Activated CD8-positive, alpha-beta T cell treated with anti-CD3 and anti-CD28 coated beads for 36 hours (primary cell): ENCODE data around the gene PPP1R9B. TPM values are rescaled to one million over a fixed set of nuclear protein-coding genes. Genes with fewer than 3 reads are reported as not detected.

ENCODE experiments used
- ATAC-seq: fragments of 200-7000 bp; cut with Tn5 transposase; one replicate; pipeline ENCODE4 v1.10.0; 2021; ENCODE audit warnings: mild to moderate bottlenecking, moderate library complexity
- CTCF ChIA-PET: fragments of 350-600 bp; sonication (Branson Sonifier 250); formaldehyde crosslinking; loops from one replicate; lab custom pipeline; 2021; ENCODE audit warnings: antibody characterized with exemption; lab: Charles Lee
- POLR2A ChIA-PET: fragments of 350-600 bp; sonication (Branson Sonifier 250); formaldehyde crosslinking; loops from one replicate; lab custom pipeline; 2021; ENCODE audit warnings: antibody characterized with exemption; lab: Charles Lee
- DNase-seq: peaks from one replicate; pipeline ENCODE4 v3.0.0-alpha.2; 2020
- H3K27ac Mint-ChIP-seq: one replicate; pipeline ENCODE4 v1.8.0; 2021; ENCODE audit warnings: mild to moderate bottlenecking, mixed read lengths
- H3K27me3 Mint-ChIP-seq: one replicate; pipeline ENCODE4 v1.8.0; 2021; ENCODE audit warnings: mixed read lengths
- H3K36me3 Mint-ChIP-seq: one replicate; pipeline ENCODE4 v1.8.0; 2021; ENCODE audit warnings: low read depth, mixed read lengths
- H3K4me1 Mint-ChIP-seq: one replicate; pipeline ENCODE4 v1.8.0; 2021; ENCODE audit warnings: low read depth, mixed read lengths
- H3K4me3 Mint-ChIP-seq: one replicate; pipeline ENCODE4 v1.8.0; 2021; ENCODE audit warnings: mild to moderate bottlenecking, moderate library complexity, mixed read lengths
- H3K9me3 Mint-ChIP-seq: one replicate; pipeline ENCODE4 v1.8.0; 2021; ENCODE audit warnings: mixed read lengths
- intact Hi-C: fragments of 100-400 bp; cut with micrococcal nuclease; formaldehyde crosslinking; loops from one replicate; pipeline ENCODE4 v1.10.0; 2022
- total RNA-seq, 2 experiments: library from RNA; stranded (reverse); gene quantifications; one replicate each; pipeline ENCODE4 v1.2.3, GENCODE V29; 2021
- TF ChIP-seq, protein P1 (sequence below): fragments of 200-600 bp; IDR thresholded peaks from one replicate; pipeline ENCODE4 v1.8.0; 2022; ENCODE audit warnings: antibody characterized with exemption, mild to moderate bottlenecking

Gene PPP1R9B
- total RNA-seq, 2 experiments from 2014 or later: 52.4 to 56.4 TPM

DNA sequence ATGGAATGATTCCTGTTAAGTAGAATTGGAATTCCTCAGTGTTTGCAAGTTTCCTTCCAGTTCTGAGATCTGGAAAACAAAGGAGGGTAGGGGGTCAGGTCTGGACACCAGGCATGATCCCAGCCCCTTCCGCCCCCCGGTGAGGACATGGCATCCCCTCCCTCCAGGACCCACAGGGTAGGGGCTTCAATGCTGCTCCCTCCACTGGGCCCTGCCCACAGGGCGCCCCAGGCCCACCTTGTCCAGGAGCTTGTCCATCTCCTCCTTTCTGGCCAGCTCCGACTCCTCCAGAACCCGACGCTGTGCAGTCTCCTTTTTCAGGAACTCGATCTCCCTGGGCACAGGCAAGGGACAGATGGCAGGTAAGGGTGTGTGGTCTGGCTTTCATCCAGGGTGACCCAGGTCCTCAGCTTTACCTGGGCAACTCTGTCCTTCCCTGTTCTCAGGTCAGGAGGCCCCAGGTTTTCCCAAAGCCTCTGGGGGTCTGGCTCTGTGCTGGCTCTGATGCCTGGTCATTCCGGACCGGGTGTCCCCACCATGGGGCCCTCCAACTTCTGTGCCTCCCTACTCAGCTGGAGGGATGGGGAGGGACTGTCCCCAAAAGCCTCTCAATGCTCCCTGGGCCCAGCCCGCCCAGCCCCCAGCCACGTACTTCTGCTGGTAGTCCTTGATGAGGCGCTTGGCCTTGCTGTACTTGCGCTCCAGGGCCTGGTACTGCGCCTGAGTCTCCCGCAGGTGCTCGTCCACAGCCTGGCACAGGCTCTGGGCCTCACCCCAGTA, 15.0 kb downstream of the PPP1R9B start:
- TF ChIP-seq, protein P1, sequence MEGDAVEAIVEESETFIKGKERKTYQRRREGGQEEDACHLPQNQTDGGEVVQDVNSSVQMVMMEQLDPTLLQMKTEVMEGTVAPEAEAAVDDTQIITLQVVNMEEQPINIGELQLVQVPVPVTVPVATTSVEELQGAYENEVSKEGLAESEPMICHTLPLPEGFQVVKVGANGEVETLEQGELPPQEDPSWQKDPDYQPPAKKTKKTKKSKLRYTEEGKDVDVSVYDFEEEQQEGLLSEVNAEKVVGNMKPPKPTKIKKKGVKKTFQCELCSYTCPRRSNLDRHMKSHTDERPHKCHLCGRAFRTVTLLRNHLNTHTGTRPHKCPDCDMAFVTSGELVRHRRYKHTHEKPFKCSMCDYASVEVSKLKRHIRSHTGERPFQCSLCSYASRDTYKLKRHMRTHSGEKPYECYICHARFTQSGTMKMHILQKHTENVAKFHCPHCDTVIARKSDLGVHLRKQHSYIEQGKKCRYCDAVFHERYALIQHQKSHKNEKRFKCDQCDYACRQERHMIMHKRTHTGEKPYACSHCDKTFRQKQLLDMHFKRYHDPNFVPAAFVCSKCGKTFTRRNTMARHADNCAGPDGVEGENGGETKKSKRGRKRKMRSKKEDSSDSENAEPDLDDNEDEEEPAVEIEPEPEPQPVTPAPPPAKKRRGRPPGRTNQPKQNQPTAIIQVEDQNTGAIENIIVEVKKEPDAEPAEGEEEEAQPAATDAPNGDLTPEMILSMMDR: no peak
- ChIA-PET CTCF (interaction anchor here (0.8 to 1.9 kb wide), 7 partner anchors 10 to 79 kb away, joined by 3 to 6 read pairs (median 3); partner anchors contain the start of gene ITGA3), POLR2A (interaction anchor here (1.4 kb wide), 1 partner anchor 17 kb away, joined by 3 read pairs; no protein-coding TSS in a partner anchor)
- Mint-ChIP-seq H3K9me3 (no peaks in the 10 kb centered on the region), H3K4me1 (peaks cover 22% of the 10 kb centered on the region), H3K4me3 (no peak overlapping the region), H3K27ac (no peak overlapping the region), H3K36me3 (peaks cover 47% of the 10 kb centered on the region), H3K27me3 (peaks cover 4% of the 10 kb centered on the region)
- ATAC-seq (no peak), DNase-seq (no peak)
- intact Hi-C loops: no loop called here

DNA sequence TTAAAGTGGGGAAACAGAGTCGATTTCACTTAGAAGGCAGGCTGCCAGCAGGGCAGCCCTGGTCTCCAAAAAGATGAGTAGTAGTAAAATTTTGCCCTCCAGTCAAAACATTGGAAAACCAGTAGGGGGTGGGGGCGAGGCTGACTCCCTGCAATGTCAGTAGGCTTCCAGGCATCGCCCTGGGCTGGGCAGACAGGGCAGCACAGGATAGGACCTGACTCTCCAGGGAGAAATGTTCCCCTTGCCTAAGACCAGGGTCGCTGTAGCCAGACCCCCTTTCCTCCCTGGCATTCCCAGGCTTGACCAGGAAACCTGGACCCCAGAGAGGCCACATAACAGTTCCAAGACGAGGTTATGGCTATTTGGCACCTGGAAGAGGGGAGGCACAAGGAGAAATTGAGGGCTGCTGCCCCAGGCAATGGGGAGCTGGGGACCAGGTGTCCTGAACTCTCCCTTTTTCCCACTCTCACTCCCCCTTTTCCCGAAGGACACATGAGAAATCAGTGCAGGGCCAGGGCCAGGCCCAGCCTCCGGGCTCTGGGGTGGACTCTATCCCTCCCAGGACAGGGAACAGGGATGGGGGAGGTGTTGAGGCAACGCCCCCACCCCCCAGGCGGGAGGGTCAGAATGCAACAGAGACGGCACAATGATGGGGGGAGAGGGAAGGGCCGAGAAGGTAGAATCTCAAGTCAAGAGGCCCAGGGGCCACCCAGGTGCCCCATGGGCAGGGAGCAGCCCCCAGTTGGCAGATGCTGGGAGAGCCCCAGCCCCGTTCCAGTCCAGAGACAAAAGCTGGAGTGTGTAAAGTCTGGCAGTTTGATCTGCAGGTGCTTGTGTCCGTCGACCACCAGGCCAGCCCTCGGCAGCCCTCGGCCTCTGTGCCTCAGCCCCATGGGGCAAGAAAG, 16.0 kb downstream of the PPP1R9B start:
- ChIA-PET CTCF (interaction anchor here (1.0 kb wide), 1 partner anchor 40 kb away, joined by 3 read pairs; no protein-coding TSS in a partner anchor), POLR2A (no interaction called here)
- DNase-seq (no peak), ATAC-seq (no peak)
- H3K36me3 Mint-ChIP-seq: peaks cover 37% of the 10 kb centered on the region
- TF ChIP-seq, protein P1: no peak
- no peak overlapping the region for H3K4me3 Mint-ChIP-seq
- intact Hi-C loops: no loop called here
- no peaks in the 10 kb centered on the region for H3K9me3 Mint-ChIP-seq
- H3K27ac Mint-ChIP-seq: no peak overlapping the region
- H3K4me1 Mint-ChIP-seq: peaks cover 16% of the 10 kb centered on the region
- peaks cover 9% of the 10 kb centered on the region for H3K27me3 Mint-ChIP-seq

DNA sequence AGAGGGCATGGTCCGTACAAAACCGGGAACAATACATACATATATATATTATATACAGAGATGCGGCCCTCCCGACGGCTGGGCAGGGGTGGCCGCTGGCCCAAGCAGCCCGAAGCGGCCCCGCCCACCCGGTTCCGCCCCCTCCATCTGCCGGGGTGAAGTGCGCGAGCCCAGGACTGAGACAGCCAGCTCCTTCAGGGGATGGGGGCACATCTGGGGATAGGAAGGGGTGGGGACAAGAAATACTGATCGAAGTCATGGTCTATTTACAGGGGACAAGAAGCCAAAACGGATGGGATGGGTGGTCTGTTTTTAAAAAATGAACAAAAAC, 16.7 kb downstream of the PPP1R9B start:
- ATAC-seq (no peak), DNase-seq (no peak)
- Mint-ChIP-seq H3K4me1 (peaks cover 19% of the 10 kb centered on the region), H3K4me3 (no peak overlapping the region), H3K27ac (no peak overlapping the region), H3K9me3 (no peaks in the 10 kb centered on the region), H3K27me3 (peaks cover 12% of the 10 kb centered on the region), H3K36me3 (peaks cover 33% of the 10 kb centered on the region)
- intact Hi-C loops: no loop called here
- CTCF ChIA-PET: no interaction called here
- TF ChIP-seq, protein P1: no peak
- POLR2A ChIA-PET: interaction anchor here (1.1 kb wide), 1 partner anchor 33 kb away, joined by 4 read pairs; no protein-coding TSS in a partner anchor

DNA sequence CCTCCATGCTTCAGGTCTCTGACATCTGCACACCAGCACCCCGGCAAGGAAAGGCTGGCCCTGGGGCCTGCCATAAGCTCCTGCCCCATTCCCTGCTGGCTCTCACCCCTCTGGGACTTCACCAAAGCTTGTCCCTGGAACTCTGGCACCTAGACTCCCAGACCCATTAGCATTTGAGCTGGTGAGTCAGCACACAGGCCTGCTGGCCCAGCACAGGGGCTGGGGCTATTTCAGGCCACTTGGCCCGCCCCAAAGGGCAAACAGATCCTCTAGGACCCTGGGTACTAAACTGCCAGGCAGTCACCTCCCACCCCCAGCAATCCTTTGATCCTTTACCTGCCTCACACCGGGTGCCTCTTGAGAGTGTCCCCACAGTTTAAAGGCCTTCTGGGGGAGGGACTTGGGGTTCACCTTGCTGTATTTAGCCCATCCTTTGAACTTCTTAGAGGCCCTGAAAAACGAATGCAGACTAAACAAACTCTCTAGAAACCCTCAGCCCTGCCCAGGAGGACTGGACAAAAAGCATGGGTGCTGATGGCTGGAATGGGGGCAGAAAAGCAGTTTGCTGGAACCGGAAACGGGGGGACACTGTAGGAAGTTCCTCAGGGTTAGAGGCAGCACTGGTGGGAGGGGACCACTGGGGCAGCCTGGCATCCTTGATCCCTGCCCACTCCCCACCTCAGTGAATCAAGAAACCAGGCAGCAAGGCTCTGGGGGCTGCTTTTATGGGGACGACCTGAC, 17.3 kb downstream of the PPP1R9B start:
- Mint-ChIP-seq H3K4me1 (peaks cover 22% of the 10 kb centered on the region), H3K27me3 (peaks cover 16% of the 10 kb centered on the region), H3K27ac (no peak overlapping the region), H3K36me3 (peaks cover 28% of the 10 kb centered on the region), H3K4me3 (no peak overlapping the region), H3K9me3 (no peaks in the 10 kb centered on the region)
- TF ChIP-seq, protein P1: no peak
- intact Hi-C loops: no loop called here
- CTCF ChIA-PET: interaction anchor here (0.6 to 3.4 kb wide), 3 partner anchors 29 to 39 kb away, joined by 3 to 17 read pairs (median 3); no protein-coding TSS in a partner anchor
- DNase-seq: no peak
- no peak for ATAC-seq
- POLR2A ChIA-PET: interaction anchor here (1.1 to 3.3 kb wide), 5 partner anchors 13 to 33 kb away, joined by 3 to 9 read pairs (median 4); no protein-coding TSS in a partner anchor
